ENCODE data around the gene ZNF512.

ZNF512 gene

DNA sequence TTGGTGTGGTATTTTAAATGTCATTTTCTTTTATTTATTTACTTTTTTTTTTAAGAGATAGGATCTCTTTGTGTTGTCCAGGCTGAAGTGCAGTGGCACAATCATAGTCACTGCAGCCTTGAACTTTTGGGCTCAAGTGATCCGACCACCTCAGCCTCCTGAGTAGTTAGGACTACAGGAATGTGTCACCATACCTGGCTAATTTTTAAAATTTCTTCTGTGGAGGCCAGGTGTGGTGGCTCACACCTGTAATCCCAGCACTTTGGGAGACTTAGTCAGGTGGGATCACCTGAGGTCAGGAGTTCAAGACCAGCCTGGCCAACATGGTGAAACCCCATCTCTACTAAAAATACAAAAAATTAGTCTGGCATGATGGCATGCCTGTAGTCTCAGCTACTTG is 33.5 kb upstream of the ZNF512 start:
- no peak for TF ChIP-seq SIN3A (IDR thresholded peaks at IDR 0.05; ENCODE audit: borderline replicate concordance, insufficient read depth, low read length)

DNA sequence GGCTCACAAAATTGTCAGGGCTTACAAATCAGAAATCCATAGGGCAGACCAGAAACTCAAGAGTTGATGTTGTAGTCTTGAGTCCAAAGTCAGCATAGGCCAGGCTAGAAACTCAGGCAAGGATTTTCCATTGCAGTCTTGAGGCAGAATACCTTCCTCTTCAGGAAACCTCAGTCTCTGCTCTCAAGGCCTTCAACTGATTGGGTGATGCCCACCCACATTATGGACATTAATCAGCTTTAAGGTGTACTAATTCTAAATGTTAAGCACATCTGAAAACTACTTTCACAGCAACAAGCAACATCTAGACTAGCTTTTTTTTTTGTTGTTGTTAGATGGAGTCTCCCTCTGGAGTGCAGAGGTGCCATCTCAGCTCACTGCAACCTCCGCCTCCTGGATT is 31.3 kb upstream of the ZNF512 start:
- no peak for TF ChIP-seq SIN3A (IDR thresholded peaks at IDR 0.05; ENCODE audit: borderline replicate concordance, insufficient read depth, low read length)

DNA sequence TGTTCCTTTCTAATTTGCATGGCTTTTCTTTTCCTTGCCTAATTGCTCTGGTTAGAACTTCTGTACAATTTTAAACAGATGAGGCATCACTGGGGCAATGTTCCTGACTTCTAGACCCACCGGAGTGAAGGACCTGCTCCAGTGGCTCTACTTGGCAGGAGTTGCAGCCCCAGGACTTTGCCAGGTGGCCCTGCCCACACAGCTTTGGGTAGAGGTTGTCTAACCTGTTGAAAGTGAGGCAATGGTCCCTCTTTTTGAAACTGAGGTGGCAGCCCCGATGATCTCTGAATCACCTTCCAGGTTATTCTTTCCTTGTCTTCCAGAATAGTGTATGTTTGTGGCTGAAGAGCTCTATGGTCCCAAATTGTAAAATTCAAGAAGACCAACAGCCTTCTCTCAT is 29.9 kb upstream of the ZNF512 start:
- TF ChIP-seq POLR2AphosphoS5 (IDR thresholded peaks at IDR 0.05; ENCODE audit: low read depth, low read length) (no peak), FOXP2 (optimal IDR thresholded peaks at IDR 0.05; ENCODE audit: borderline replicate concordance, extremely low read depth, extremely low read length, insufficient read depth) (no peak), TAF1 (IDR thresholded peaks at IDR 0.05; ENCODE audit: borderline replicate concordance, insufficient read depth, low read length) (no peak), SIN3A (IDR thresholded peaks at IDR 0.05; ENCODE audit: borderline replicate concordance, insufficient read depth, low read length) (no peak)
- TF ChIP-seq, protein P1, sequence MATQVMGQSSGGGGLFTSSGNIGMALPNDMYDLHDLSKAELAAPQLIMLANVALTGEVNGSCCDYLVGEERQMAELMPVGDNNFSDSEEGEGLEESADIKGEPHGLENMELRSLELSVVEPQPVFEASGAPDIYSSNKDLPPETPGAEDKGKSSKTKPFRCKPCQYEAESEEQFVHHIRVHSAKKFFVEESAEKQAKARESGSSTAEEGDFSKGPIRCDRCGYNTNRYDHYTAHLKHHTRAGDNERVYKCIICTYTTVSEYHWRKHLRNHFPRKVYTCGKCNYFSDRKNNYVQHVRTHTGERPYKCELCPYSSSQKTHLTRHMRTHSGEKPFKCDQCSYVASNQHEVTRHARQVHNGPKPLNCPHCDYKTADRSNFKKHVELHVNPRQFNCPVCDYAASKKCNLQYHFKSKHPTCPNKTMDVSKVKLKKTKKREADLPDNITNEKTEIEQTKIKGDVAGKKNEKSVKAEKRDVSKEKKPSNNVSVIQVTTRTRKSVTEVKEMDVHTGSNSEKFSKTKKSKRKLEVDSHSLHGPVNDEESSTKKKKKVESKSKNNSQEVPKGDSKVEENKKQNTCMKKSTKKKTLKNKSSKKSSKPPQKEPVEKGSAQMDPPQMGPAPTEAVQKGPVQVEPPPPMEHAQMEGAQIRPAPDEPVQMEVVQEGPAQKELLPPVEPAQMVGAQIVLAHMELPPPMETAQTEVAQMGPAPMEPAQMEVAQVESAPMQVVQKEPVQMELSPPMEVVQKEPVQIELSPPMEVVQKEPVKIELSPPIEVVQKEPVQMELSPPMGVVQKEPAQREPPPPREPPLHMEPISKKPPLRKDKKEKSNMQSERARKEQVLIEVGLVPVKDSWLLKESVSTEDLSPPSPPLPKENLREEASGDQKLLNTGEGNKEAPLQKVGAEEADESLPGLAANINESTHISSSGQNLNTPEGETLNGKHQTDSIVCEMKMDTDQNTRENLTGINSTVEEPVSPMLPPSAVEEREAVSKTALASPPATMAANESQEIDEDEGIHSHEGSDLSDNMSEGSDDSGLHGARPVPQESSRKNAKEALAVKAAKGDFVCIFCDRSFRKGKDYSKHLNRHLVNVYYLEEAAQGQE (IDR thresholded peaks at IDR 0.05; ENCODE audit: insufficient read depth in 1 of 2, low read depth in 2 of 2, low read length in 2 of 2), result no peak

DNA sequence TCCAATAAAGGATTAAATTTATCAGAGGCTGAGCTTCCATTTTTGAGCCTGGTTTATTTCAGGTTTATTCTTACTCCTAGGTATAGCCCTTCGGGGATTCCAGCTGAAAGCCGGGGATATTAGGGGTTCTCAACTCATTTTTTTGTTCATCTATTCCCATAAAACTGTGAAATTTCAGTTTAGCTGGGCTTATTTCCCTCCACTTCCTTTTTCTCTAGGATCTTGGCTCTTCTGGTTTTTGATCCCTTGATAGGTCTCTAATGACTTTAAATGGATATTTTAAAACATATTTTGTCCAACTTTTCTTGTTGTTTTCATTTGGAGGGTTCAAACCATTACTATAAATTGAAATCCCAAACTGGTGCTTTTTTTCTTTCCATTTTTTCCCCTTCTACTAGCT is 23.6 kb upstream of the ZNF512 start:
- no peak for TF ChIP-seq TAF1 (IDR thresholded peaks at IDR 0.05; ENCODE audit: borderline replicate concordance, insufficient read depth, low read length)
- no peak for TF ChIP-seq POLR2AphosphoS5 (IDR thresholded peaks at IDR 0.05; ENCODE audit: low read depth, low read length)
- TF ChIP-seq, protein P1 (IDR thresholded peaks at IDR 0.05; ENCODE audit: insufficient read depth in 1 of 2, low read depth in 2 of 2, low read length in 2 of 2), result no peak
- no peak for TF ChIP-seq FOXP2 (optimal IDR thresholded peaks at IDR 0.05; ENCODE audit: borderline replicate concordance, extremely low read depth, extremely low read length, insufficient read depth)
- TF ChIP-seq SIN3A (IDR thresholded peaks at IDR 0.05; ENCODE audit: borderline replicate concordance, insufficient read depth, low read length), result no peak

DNA sequence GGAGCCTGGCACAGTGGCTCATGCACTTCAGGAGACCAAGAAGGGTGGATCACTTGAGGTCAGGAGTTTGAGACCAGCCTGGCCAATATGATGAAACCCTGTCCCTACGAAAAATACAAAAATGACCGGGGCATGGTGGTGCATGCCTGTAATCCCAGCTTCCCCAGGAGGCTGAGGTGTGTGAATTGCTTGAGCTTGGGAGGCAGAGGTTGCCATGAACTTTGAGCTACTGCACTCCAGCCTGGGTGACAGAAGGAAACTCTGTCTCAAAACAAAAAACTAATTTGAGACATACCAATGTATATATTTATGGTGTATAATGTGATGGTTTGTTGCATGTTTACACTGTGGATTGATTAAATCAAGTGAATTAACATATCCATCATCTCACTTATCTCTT is 21.8 kb upstream of the ZNF512 start:
- TF ChIP-seq, protein P1 (IDR thresholded peaks at IDR 0.05; ENCODE audit: insufficient read depth in 1 of 2, low read depth in 2 of 2, low read length in 2 of 2), result no peak
- no peak for TF ChIP-seq FOXP2 (optimal IDR thresholded peaks at IDR 0.05; ENCODE audit: borderline replicate concordance, extremely low read depth, extremely low read length, insufficient read depth)
- TF ChIP-seq SIN3A (IDR thresholded peaks at IDR 0.05; ENCODE audit: borderline replicate concordance, insufficient read depth, low read length), result no peak
- no peak for TF ChIP-seq TAF1 (IDR thresholded peaks at IDR 0.05; ENCODE audit: borderline replicate concordance, insufficient read depth, low read length)
- TF ChIP-seq POLR2AphosphoS5 (IDR thresholded peaks at IDR 0.05; ENCODE audit: low read depth, low read length), result no peak

DNA sequence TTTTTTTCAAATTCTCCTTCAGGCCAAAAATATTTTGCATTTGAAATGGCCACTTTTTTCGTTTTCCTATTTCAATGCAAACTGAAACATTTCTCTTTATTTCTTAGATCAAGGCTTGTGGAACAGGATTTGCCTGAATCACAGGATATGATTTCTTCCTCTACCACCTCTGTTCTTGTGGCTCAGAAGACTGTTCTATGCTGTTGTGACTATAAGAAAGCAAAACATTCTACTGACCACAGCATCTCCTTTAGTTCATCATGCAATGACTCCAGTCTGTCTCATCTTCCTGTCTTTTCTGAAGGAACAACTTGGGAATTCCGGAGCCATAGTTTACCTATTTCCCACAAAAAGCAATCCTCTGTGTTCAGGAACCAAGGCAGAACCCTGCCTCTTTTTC is 16.2 kb upstream of the ZNF512 start:
- TF ChIP-seq TAF1 (IDR thresholded peaks at IDR 0.05; ENCODE audit: borderline replicate concordance, insufficient read depth, low read length) (no peak), FOXP2 (optimal IDR thresholded peaks at IDR 0.05; ENCODE audit: borderline replicate concordance, extremely low read depth, extremely low read length, insufficient read depth) (no peak), POLR2AphosphoS5 (IDR thresholded peaks at IDR 0.05; ENCODE audit: low read depth, low read length) (no peak), SIN3A (IDR thresholded peaks at IDR 0.05; ENCODE audit: borderline replicate concordance, insufficient read depth, low read length) (no peak)
- TF ChIP-seq, protein P1 (IDR thresholded peaks at IDR 0.05; ENCODE audit: insufficient read depth in 1 of 2, low read depth in 2 of 2, low read length in 2 of 2), result no peak
